A549 (cell line): Measurements from ENCODE around the gene SLC43A3. TPM values are rescaled to one million over a fixed set of nuclear protein-coding genes. Genes with fewer than 3 reads are reported as not detected.

Experiments
- ATAC-seq, 2 experiments: fragments of 200-7000 bp in 1 of 2; fragments of >200 bp in 1 of 2; cut with Nextera tagmentation in 1 of 2; cut with Tn5 transposase in 1 of 2; 3 replicates each; pipeline versions ENCODE4 v1.8.0 to v1.9.1; 2018 to 2020; ENCODE audit warnings: mild to moderate bottlenecking in 1 of 2, moderate library complexity in 1 of 2
- CTCF ChIA-PET: fragments of 300-600 bp; sonication (Branson Sonifier 250); formaldehyde crosslinking; extraction: SDS; loops from one replicate; lab custom pipeline; 2021; ENCODE audit warnings: antibody characterized with exemption, inconsistent platforms; lab: Yijun Ruan, JAX
- POLR2A ChIA-PET: fragments of 350-600 bp; formaldehyde crosslinking; extraction: SDS; loops from one replicate; lab custom pipeline; 2021; ENCODE audit warnings: antibody characterized with exemption, inconsistent platforms; lab: Yijun Ruan, JAX
- DNase-seq, 2 experiments: peaks; one replicate each; pipeline versions ENCODE4 v3.0.0 to v3.0.0-alpha.2; 2011 to 2016; ENCODE audit warnings: low read depth in 1 of 2, low spot score in 1 of 2
- FAIRE-seq: peaks from 2 replicates; lab custom pipeline; 2011; peaks lifted over from hg19 to GRCh38; lab: Jason Lieb, UNC
- H3K27ac ChIP-seq, 2 experiments: fragments of >200 bp; sonication (Bioruptor Twin); formaldehyde crosslinking; 3 replicates each; pipeline ENCODE4 v1.5.1; 2016 to 2017
- H3K4me1 ChIP-seq: fragments of >200 bp; sonication (Bioruptor Twin); formaldehyde crosslinking; 3 replicates; pipeline ENCODE4 v1.6.1; 2016
- H3K4me2 ChIP-seq: fragments of >200 bp; sonication (Bioruptor Twin); formaldehyde crosslinking; 3 replicates; pipeline ENCODE4 v1.6.1; 2016
- H3K4me3 ChIP-seq: fragments of >200 bp; sonication (Bioruptor Twin); formaldehyde crosslinking; 3 replicates; pipeline ENCODE4 v1.5.1; 2016
- H3K9me3 ChIP-seq: fragments of >200 bp; sonication (Bioruptor Twin); formaldehyde crosslinking; 3 replicates; pipeline ENCODE4 v1.6.1; 2016
- BCL3 ChIP-seq: fragments of >200 bp; sonication (Bioruptor Twin); formaldehyde crosslinking; IDR thresholded peaks from 3 replicates; pipeline ENCODE4 v1.6.1; 2016
- CEBPB ChIP-seq, 2 experiments: fragments of >200 bp in 1 of 2; sonication (Bioruptor Twin) in 1 of 2; formaldehyde crosslinking in 1 of 2; IDR thresholded peaks; 2 replicates each; pipeline ENCODE4 v1.6.1; 2012 to 2016
- EHMT2 ChIP-seq: fragments of 200-600 bp; sonication (generic); IDR thresholded peaks from 2 replicates; pipeline ENCODE4 v1.6.1; 2016; ENCODE audit warnings: antibody characterized with exemption, low read depth, mild to moderate bottlenecking, moderate library complexity
- EP300 ChIP-seq, 2 experiments: fragments of >200 bp; sonication (Bioruptor Twin); formaldehyde crosslinking; IDR thresholded peaks; 2 replicates in 1 of 2; 3 replicates in 1 of 2; pipeline ENCODE4 v1.6.1; 2016 to 2017
- ESRRA ChIP-seq: fragments of 150-350 bp; IDR thresholded peaks from 2 replicates; pipeline ENCODE4 v1.6.1; 2014; ENCODE audit warnings: mild to moderate bottlenecking, low read length, borderline replicate concordance
- FOSB ChIP-seq: fragments of 250-450 bp; sonication (Bioruptor Pico); IDR thresholded peaks from 2 replicates; pipeline ENCODE4 v1.5.0; 2020; ENCODE audit warnings: mild to moderate bottlenecking, moderate library complexity
- HDAC2 ChIP-seq: fragments of 200-600 bp; sonication (generic); IDR thresholded peaks from 2 replicates; pipeline ENCODE4 v1.6.1; 2016
- HEYL ChIP-seq: fragments of 250-450 bp; sonication (Bioruptor Pico); IDR thresholded peaks from 2 replicates; pipeline ENCODE4 v1.8.0; 2021; ENCODE audit warnings: mild to moderate bottlenecking, moderate library complexity
- HMGXB4 ChIP-seq: fragments of 250-450 bp; sonication (Bioruptor Pico); IDR thresholded peaks from 2 replicates; pipeline ENCODE4 v1.5.0; 2021; ENCODE audit warnings: mild to moderate bottlenecking, moderate library complexity, borderline replicate concordance
- HOXA7 ChIP-seq: fragments of 250-450 bp; sonication (Bioruptor Pico); IDR thresholded peaks from 2 replicates; pipeline ENCODE4 v1.5.0; 2020; ENCODE audit warnings: mild to moderate bottlenecking, moderate library complexity
- JUNB ChIP-seq: fragments of >200 bp; sonication (Bioruptor Twin); formaldehyde crosslinking; IDR thresholded peaks from 2 replicates; pipeline ENCODE4 v1.6.1; 2016
- KDM1A ChIP-seq: fragments of 200-600 bp; sonication (generic); IDR thresholded peaks from 2 replicates; pipeline ENCODE4 v1.6.1; 2016; ENCODE audit warnings: low read depth, mild to moderate bottlenecking
- MAZ ChIP-seq: fragments of 150-350 bp; IDR thresholded peaks from 2 replicates; pipeline ENCODE4 v1.6.1; 2014; ENCODE audit warnings: antibody characterized with exemption, low read depth, low read length, borderline replicate concordance
- MYC ChIP-seq: IDR thresholded peaks from 2 replicates; pipeline ENCODE4 v1.6.1; 2012; ENCODE audit warnings: mild to moderate bottlenecking, inconsistent platforms, low read length, improper control_type of control experiment, borderline replicate concordance
- NR3C1 ChIP-seq: fragments of >200 bp; sonication (Bioruptor Twin); formaldehyde crosslinking; IDR thresholded peaks from 3 replicates; pipeline ENCODE4 v1.6.1; 2017
- RARB ChIP-seq: fragments of 250-450 bp; sonication (Bioruptor Pico); IDR thresholded peaks from 2 replicates; pipeline ENCODE4 v1.8.0; 2021; ENCODE audit warnings: mild to moderate bottlenecking, moderate library complexity
- REST ChIP-seq: fragments of 200-600 bp; sonication (generic); IDR thresholded peaks from 2 replicates; pipeline ENCODE4 v1.6.1; 2016; ENCODE audit warnings: antibody characterized with exemption, mild to moderate bottlenecking, moderate library complexity
- RFX5 ChIP-seq: fragments of 450-650 bp; IDR thresholded peaks from 2 replicates; pipeline ENCODE4 v1.7.1; 2014; ENCODE audit warnings: antibody characterized with exemption, mild to moderate bottlenecking, moderate library complexity
- RNF2 ChIP-seq: fragments of 200-600 bp; sonication (generic); IDR thresholded peaks from 2 replicates; pipeline ENCODE4 v1.6.1; 2016; ENCODE audit warnings: low read depth, mild to moderate bottlenecking, antibody characterized with exemption, moderate library complexity, borderline replicate concordance
- TFCP2L1 ChIP-seq: fragments of 250-450 bp; sonication (Bioruptor Pico); IDR thresholded peaks from 2 replicates; pipeline ENCODE4 v1.5.0; 2021; ENCODE audit warnings: mild to moderate bottlenecking
- TP53 ChIP-seq: fragments of 250-450 bp; sonication (Bioruptor Pico); IDR thresholded peaks from 2 replicates; pipeline ENCODE4 v1.5.0; 2021; ENCODE audit warnings: mild to moderate bottlenecking, moderate library complexity
- ZNF302 ChIP-seq: fragments of 250-450 bp; sonication (Bioruptor Pico); IDR thresholded peaks from 2 replicates; pipeline ENCODE4 v1.9.0; 2021; ENCODE audit warnings: inconsistent platforms, mild to moderate bottlenecking, moderate library complexity
- WGBS: methylation state at CpG from one replicate; pipeline ENCODE4 v1.1.6; 2017; ENCODE audit errors: missing lambda C conversion rate; 5-methylcytosine and 5-hydroxymethylcytosine counted together
- polyA plus RNA-seq, 4 experiments: library from polyadenylated mRNA; depleted of rRNA in 3 of 4; stranded (reverse); fragments of >200 nt; fragmentation: RNase III in 1 of 4; extraction: RNeasy Plus Mini Kit Qiagen cat#74134 plus additional on column Dnase treatment in 1 of 4; gene quantifications; 2 replicates in 3 of 4; 3 replicates in 1 of 4; pipeline ENCODE4 v1.2.3, GENCODE V29; 2011 to 2017

Gene SLC43A3
- polyA plus RNA-seq, 2 of the 4 experiments (the other 2 are of a cell fraction): 0.12 to 0.30 TPM

- no peak for ATAC-seq
- no peak overlapping the region for H3K4me3 ChIP-seq
- no peak overlapping the region for H3K4me2 ChIP-seq
- ChIA-PET CTCF (interaction anchor here (1.2 to 2.4 kb wide), 3 partner anchors 18 to 59 kb away, joined by 3 to 12 read pairs (median 6); partner anchors contain the start of gene PRG3), POLR2A (no interaction called here)
- WGBS: 49% methylated on average over 5 of the region's 5 CpGs
- H3K4me1 ChIP-seq: peaks cover 14% of the 10 kb centered on the region
- FAIRE-seq: no peak
- no peak for TF ChIP-seq FOSB (CRISPR knock-in tag)
- TF ChIP-seq ESRRA: no peak
- no peak for TF ChIP-seq CEBPB (IDR thresholded peaks at IDR 0.05)
- TF ChIP-seq HOXA7: no peak
- TF ChIP-seq RARB (CRISPR knock-in tag): no peak
- TF ChIP-seq HEYL (CRISPR knock-in tag): no peak
- TF ChIP-seq EP300 (IDR thresholded peaks at IDR 0.05): no peak
- TF ChIP-seq HDAC2: no peak
- TF ChIP-seq HMGXB4 (CRISPR knock-in tag): no peak
- TF ChIP-seq BCL3: no peak
- no peak for TF ChIP-seq JUNB
- no peak for TF ChIP-seq TP53
- no peak for TF ChIP-seq RNF2
- TF ChIP-seq KDM1A: no peak
- no peak for TF ChIP-seq NR3C1
- no peak for TF ChIP-seq TFCP2L1 (CRISPR knock-in tag)
- no peak for TF ChIP-seq MAZ
- TF ChIP-seq RFX5: no peak
- H3K9me3 ChIP-seq: no peaks in the 10 kb centered on the region
- no peak for DNase-seq
- no peak overlapping the region for H3K27ac ChIP-seq
Observed at GRCh38 chr11:57399221-57399620, 27.7 kb downstream of the SLC43A3 start.

GRCh38 chr11:57397394-57397990 is 29.4 kb downstream of the SLC43A3 start:
- H3K9me3 ChIP-seq: no peaks in the 10 kb centered on the region
- FAIRE-seq (no peak), DNase-seq (no peak), ATAC-seq (no peak)
- H3K4me1 ChIP-seq: peaks cover 12% of the 10 kb centered on the region
- no peak overlapping the region for H3K27ac ChIP-seq
- no peak overlapping the region for H3K4me2 ChIP-seq
- no peak overlapping the region for H3K4me3 ChIP-seq
- 35% methylated on average over 4 of the region's 4 CpGs for WGBS
- ChIA-PET POLR2A (no interaction called here), CTCF (interaction anchor here (1.7 kb wide), 1 partner anchor 60 kb away, joined by 11 read pairs; no protein-coding TSS in a partner anchor)
- TF ChIP-seq TFCP2L1 (CRISPR knock-in tag) (no peak), BCL3 (no peak), MAZ (no peak), EHMT2 (no peak), REST (no peak), MYC (no peak), RARB (CRISPR knock-in tag) (no peak), ZNF302 (CRISPR knock-in tag) (no peak)
